SK-N-SH treated with all-trans-retinoic acid at 6 μM for 48 hours (cell line): ENCODE results near the gene MRPL53.
A peak's percentile ranks its signal among the peaks of the same experiment; 100 is the strongest.

Source experiments
- ATAC-seq: fragments of 200-7000 bp; cut with Tn5 transposase; 3 replicates; pipeline ENCODE4 v1.9.1; 2020; ENCODE audit warnings: mild to moderate bottlenecking, moderate library complexity
- CSDC2 ChIP-seq: fragments of 250-450 bp; sonication (Bioruptor Pico); IDR thresholded peaks from 2 replicates; pipeline ENCODE4 v1.5.0; 2020; ENCODE audit warnings: mild to moderate bottlenecking, moderate library complexity
- CSRNP3 ChIP-seq: fragments of 250-450 bp; sonication (Bioruptor Pico); IDR thresholded peaks from 2 replicates; pipeline ENCODE4 v1.5.1; 2021; ENCODE audit warnings: mild to moderate bottlenecking, moderate library complexity
- GLIS3 ChIP-seq: fragments of 250-450 bp; sonication (Bioruptor Pico); IDR thresholded peaks from 2 replicates; pipeline ENCODE4 v1.5.0; 2020; ENCODE audit warnings: mild to moderate bottlenecking, moderate library complexity
- ISL1 ChIP-seq: fragments of 250-450 bp; sonication (Bioruptor Pico); IDR thresholded peaks from 2 replicates; pipeline ENCODE4 v2.1.2; 2022; ENCODE audit warnings: mild to moderate bottlenecking, moderate library complexity
- OSR1 ChIP-seq: fragments of 250-450 bp; sonication (Bioruptor Pico); IDR thresholded peaks from 2 replicates; pipeline ENCODE4 v1.8.0; 2022; ENCODE audit warnings: moderate library complexity, mild to moderate bottlenecking, inconsistent platforms
- PPARA ChIP-seq: fragments of 250-450 bp; sonication (Bioruptor Pico); IDR thresholded peaks from 2 replicates; pipeline ENCODE4 v1.5.0; 2020; ENCODE audit warnings: mild to moderate bottlenecking, borderline replicate concordance
- RARB ChIP-seq: fragments of 250-450 bp; sonication (Bioruptor Pico); IDR thresholded peaks from 2 replicates; pipeline ENCODE4 v1.8.0; 2021; ENCODE audit warnings: mild to moderate bottlenecking, moderate library complexity
- SNAI2 ChIP-seq: fragments of 250-450 bp; sonication (Bioruptor Pico); IDR thresholded peaks from 2 replicates; pipeline ENCODE4 v1.5.0; 2020; ENCODE audit warnings: mild to moderate bottlenecking, moderate library complexity
- TCF4 ChIP-seq: fragments of 250-450 bp; sonication (Bioruptor Pico); IDR thresholded peaks from 2 replicates; pipeline ENCODE4 v1.8.0; 2021; ENCODE audit warnings: mild to moderate bottlenecking, moderate library complexity, borderline replicate concordance
- TOX ChIP-seq: fragments of 250-450 bp; sonication (Bioruptor Pico); IDR thresholded peaks from 2 replicates; pipeline ENCODE4 v1.8.0; 2021; ENCODE audit warnings: mild to moderate bottlenecking, moderate library complexity, borderline replicate concordance
- ZC3H10 ChIP-seq: fragments of 250-450 bp; sonication (Bioruptor Pico); IDR thresholded peaks from 2 replicates; pipeline ENCODE4 v1.5.1; 2021; ENCODE audit warnings: mild to moderate bottlenecking, moderate library complexity
- ZFP3 ChIP-seq: fragments of 250-450 bp; sonication (Bioruptor Pico); IDR thresholded peaks from 2 replicates; pipeline ENCODE4 v1.5.0; 2020; ENCODE audit warnings: mild to moderate bottlenecking, moderate library complexity
- ZNF565 ChIP-seq: fragments of 450-650 bp; formaldehyde crosslinking; conservative IDR thresholded peaks from 2 replicates; pipeline ENCODE4 v1.5.0; 2020; ENCODE audit warnings: low read depth, mild to moderate bottlenecking, moderate library complexity
- ZNF70 ChIP-seq: fragments of 450-650 bp; formaldehyde crosslinking; IDR thresholded peaks from 2 replicates; pipeline ENCODE4 v1.5.0; 2020; ENCODE audit warnings: mild to moderate bottlenecking, moderate library complexity
- ZNF8 ChIP-seq: fragments of 450-650 bp; formaldehyde crosslinking; IDR thresholded peaks from 2 replicates; pipeline ENCODE4 v1.5.0; 2020; ENCODE audit warnings: mild to moderate bottlenecking, moderate library complexity
- TF ChIP-seq, protein P1 (sequence below): fragments of 250-450 bp; sonication (Bioruptor Pico); IDR thresholded peaks from 2 replicates; pipeline ENCODE4 v1.8.0; 2020; ENCODE audit warnings: mild to moderate bottlenecking, moderate library complexity, borderline replicate concordance
- TF ChIP-seq, protein P2 (sequence below): fragments of 250-450 bp; sonication (Bioruptor Pico); IDR thresholded peaks from 2 replicates; pipeline ENCODE4 v1.8.0; 2021; ENCODE audit warnings: low read depth, mild to moderate bottlenecking, moderate library complexity, borderline replicate concordance
- TF ChIP-seq, protein P3 (sequence below): fragments of 250-450 bp; sonication (Bioruptor Pico); IDR thresholded peaks from 2 replicates; pipeline ENCODE4 v1.5.0; 2020; ENCODE audit warnings: mild to moderate bottlenecking, moderate library complexity

The MRPL53 gene

GRCh38 chr2:74513605-74514367 lies 41.3 kb upstream of the MRPL53 start:
- ATAC-seq, result peak; percentile 18
- TF ChIP-seq, protein P1, sequence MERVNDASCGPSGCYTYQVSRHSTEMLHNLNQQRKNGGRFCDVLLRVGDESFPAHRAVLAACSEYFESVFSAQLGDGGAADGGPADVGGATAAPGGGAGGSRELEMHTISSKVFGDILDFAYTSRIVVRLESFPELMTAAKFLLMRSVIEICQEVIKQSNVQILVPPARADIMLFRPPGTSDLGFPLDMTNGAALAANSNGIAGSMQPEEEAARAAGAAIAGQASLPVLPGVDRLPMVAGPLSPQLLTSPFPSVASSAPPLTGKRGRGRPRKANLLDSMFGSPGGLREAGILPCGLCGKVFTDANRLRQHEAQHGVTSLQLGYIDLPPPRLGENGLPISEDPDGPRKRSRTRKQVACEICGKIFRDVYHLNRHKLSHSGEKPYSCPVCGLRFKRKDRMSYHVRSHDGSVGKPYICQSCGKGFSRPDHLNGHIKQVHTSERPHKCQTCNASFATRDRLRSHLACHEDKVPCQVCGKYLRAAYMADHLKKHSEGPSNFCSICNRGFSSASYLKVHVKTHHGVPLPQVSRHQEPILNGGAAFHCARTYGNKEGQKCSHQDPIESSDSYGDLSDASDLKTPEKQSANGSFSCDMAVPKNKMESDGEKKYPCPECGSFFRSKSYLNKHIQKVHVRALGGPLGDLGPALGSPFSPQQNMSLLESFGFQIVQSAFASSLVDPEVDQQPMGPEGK, result peak; percentile 91; the same call in 1 of the 2 replicates
- TF ChIP-seq ZC3H10 (CRISPR knock-in tag) (no peak), GLIS3 (CRISPR knock-in tag) (peak; percentile 59; the same call in 1 of the 2 replicates), ZFP3 (CRISPR knock-in tag) (no peak), TOX (CRISPR knock-in tag) (no peak), SNAI2 (CRISPR knock-in tag) (no peak), ZNF8 (CRISPR knock-in tag) (no peak), PPARA (CRISPR knock-in tag) (no peak), TCF4 (CRISPR knock-in tag) (no peak), OSR1 (no peak), RARB (CRISPR knock-in tag) (no peak)
- TF ChIP-seq, protein P2, sequence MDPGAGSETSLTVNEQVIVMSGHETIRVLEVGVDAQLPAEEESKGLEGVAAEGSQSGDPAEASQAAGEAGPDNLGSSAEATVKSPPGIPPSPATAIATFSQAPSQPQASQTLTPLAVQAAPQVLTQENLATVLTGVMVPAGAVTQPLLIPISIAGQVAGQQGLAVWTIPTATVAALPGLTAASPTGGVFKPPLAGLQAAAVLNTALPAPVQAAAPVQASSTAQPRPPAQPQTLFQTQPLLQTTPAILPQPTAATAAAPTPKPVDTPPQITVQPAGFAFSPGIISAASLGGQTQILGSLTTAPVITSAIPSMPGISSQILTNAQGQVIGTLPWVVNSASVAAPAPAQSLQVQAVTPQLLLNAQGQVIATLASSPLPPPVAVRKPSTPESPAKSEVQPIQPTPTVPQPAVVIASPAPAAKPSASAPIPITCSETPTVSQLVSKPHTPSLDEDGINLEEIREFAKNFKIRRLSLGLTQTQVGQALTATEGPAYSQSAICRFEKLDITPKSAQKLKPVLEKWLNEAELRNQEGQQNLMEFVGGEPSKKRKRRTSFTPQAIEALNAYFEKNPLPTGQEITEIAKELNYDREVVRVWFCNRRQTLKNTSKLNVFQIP (CRISPR knock-in tag), result no peak

DNA sequence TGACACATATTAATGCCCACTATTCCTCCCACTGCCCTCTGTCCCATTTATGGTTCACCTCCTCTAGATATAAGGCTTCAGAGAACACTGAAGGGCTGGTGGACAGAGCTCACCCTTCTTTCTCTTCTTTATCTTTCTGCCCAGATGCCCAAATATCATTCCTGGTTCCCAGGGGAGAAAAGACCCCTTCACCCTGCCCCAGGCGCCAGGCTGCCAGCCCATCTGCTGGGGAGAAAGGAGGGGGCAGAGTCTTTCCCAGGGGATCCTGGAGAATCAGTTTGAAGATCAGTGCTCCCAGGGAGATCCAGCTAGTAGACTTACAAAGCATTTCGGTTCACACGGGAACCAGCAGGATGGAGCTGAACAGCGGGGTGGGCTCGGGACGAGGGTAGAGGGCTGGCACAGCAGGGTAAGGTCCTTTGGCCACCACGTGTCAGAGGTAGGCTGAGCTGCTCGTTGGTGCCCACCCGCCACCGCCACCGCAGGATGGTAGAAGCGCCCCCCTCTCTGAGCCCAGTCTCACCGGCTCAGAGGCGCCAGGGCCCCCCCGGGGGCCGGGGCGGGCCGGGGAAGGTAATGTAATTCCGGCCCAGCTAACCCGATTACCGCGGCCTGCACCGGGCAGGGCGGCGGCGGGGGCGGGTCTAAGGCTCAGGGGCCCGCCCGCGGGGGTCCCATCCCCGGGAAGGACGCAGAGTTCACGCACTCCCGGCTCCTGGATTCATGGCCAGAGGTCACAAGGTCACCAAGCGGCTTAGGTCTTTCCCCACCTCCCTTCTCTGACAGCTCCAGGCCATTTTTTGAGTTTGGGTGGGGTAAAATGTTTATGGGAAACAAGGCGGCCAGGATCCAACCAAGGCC lies 40.5 kb upstream of the MRPL53 start:
- TF ChIP-seq, protein P2 (CRISPR knock-in tag), result no peak
- TF ChIP-seq GLIS3 (CRISPR knock-in tag), result peak; percentile 67; the same call in 1 of the 2 replicates
- TF ChIP-seq CSRNP3 (CRISPR knock-in tag), result no peak
- no peak for TF ChIP-seq CSDC2 (CRISPR knock-in tag)
- 0 out of 2 replicates have a peak, but pooled peaks have one; percentile 12 for TF ChIP-seq ZNF70
- 0 out of 2 replicates have a peak, but pooled peaks have one; percentile 4 for TF ChIP-seq ZNF8 (CRISPR knock-in tag)
- TF ChIP-seq, protein P3, sequence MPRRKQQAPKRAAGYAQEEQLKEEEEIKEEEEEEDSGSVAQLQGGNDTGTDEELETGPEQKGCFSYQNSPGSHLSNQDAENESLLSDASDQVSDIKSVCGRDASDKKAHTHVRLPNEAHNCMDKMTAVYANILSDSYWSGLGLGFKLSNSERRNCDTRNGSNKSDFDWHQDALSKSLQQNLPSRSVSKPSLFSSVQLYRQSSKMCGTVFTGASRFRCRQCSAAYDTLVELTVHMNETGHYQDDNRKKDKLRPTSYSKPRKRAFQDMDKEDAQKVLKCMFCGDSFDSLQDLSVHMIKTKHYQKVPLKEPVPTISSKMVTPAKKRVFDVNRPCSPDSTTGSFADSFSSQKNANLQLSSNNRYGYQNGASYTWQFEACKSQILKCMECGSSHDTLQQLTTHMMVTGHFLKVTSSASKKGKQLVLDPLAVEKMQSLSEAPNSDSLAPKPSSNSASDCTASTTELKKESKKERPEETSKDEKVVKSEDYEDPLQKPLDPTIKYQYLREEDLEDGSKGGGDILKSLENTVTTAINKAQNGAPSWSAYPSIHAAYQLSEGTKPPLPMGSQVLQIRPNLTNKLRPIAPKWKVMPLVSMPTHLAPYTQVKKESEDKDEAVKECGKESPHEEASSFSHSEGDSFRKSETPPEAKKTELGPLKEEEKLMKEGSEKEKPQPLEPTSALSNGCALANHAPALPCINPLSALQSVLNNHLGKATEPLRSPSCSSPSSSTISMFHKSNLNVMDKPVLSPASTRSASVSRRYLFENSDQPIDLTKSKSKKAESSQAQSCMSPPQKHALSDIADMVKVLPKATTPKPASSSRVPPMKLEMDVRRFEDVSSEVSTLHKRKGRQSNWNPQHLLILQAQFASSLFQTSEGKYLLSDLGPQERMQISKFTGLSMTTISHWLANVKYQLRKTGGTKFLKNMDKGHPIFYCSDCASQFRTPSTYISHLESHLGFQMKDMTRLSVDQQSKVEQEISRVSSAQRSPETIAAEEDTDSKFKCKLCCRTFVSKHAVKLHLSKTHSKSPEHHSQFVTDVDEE (CRISPR knock-in tag), result peak; percentile 12; the same call in 1 of the 2 replicates
- no peak for TF ChIP-seq SNAI2 (CRISPR knock-in tag)
- peak; percentile 60 for TF ChIP-seq ISL1
- peak; percentile 71; the same call in 1 of the 2 replicates for TF ChIP-seq TCF4 (CRISPR knock-in tag)
- no peak for TF ChIP-seq ZC3H10 (CRISPR knock-in tag)
- TF ChIP-seq ZNF565 (CRISPR knock-in tag), result no peak
- TF ChIP-seq, protein P1, result peak; percentile 100
- peak; percentile 78 for TF ChIP-seq ZFP3 (CRISPR knock-in tag)
- peak; percentile 41 for ATAC-seq
